ENCODE measurements around the gene TTC28.
"Not testable (repeated sequence)": the region's sequence is repeated elsewhere in the genome, so short reads cannot be mapped to it uniquely, and the experiment has no call there.

The TTC28 gene

DNA sequence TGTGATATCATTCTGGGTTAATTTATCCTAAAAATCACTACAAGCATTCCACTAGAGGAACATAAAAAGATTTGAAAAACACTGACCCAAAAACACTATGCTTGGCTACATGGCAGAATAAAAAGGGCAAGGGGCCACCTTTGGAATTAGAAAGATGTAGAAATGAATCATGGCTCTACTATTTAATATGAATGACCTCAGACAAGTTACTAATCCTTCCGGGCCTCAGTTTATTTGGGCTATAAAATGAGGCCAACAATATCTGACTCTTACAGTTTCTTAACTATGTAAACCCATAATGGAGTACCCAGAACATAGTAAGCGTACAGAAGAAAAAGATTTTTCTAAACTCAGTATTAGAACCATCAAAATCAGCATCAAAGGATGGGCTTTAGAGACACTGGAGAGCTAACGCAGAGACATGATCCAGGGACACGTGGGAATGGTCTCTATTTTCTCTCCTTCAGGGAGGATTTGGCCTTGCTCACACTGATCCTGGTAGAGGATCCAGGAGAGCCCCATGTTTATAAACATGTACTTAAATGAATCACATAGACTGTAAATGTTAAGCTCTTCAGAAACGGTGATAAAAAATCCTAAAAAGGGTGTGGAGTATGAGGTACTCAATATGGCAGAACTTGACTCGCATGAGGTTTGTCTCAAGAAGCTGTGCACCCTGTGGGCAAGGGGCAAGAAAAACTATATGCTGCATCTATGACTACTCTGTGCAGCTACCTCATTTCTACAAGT, 472.2 kb downstream of the TTC28 start:
- TF ChIP-seq JUND (IDR thresholded peaks at IDR 0.05; ENCODE audit: low read depth) = no peak
- DNase-seq (ENCODE audit: low read depth in 1 of 2, low spot score in 1 of 2) = no peak
- in situ Hi-C loops (cut with HindIII; ENCODE audit: low pct_unique_long_range_greater_than_20kb, low sequenced_read_pairs) = no loop called here

- DNase-seq (ENCODE audit: low read depth in 1 of 2, low spot score in 1 of 2) = no peak
- in situ Hi-C loops (cut with HindIII; ENCODE audit: low pct_unique_long_range_greater_than_20kb, low sequenced_read_pairs) = no loop called here
- no peak for TF ChIP-seq JUND (IDR thresholded peaks at IDR 0.05; ENCODE audit: low read depth)
Observed at GRCh38 chr22:28205926-28206325, 473.7 kb downstream of the TTC28 start.

- DNase-seq (ENCODE audit: low read depth in 1 of 2, low spot score in 1 of 2) = no peak
- in situ Hi-C loops (cut with HindIII; ENCODE audit: low pct_unique_long_range_greater_than_20kb, low sequenced_read_pairs) = no loop called here
- TF ChIP-seq JUND (IDR thresholded peaks at IDR 0.05; ENCODE audit: low read depth) = no peak
Observed at GRCh38 chr22:28204382-28204781, 475.3 kb downstream of the TTC28 start.

DNA sequence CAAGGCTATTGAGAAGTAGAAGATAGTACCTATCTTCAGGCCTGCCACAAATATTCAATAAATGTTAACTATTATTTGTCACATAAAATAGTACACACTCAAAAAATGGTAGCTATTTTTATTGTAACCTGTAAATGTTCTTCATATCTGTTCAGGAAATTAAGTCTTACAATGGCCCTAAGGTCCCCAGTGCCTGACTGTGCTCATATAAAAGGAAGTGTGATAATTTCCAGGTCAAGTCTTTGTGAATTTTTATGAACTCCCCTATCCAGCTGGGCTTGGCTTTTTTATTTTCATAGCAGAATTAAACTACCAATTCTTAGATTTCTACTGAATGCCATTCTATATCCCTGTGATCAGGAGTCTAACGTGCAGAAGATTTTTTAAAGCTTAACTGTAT, 476.4 kb downstream of the TTC28 start:
- no peak for DNase-seq (ENCODE audit: low read depth in 1 of 2, low spot score in 1 of 2)
- no peak for TF ChIP-seq JUND (IDR thresholded peaks at IDR 0.05; ENCODE audit: low read depth)
- in situ Hi-C loops (cut with HindIII; ENCODE audit: low pct_unique_long_range_greater_than_20kb, low sequenced_read_pairs) = no loop called here

- no peak for DNase-seq (ENCODE audit: low read depth in 1 of 2, low spot score in 1 of 2)
- TF ChIP-seq JUND (IDR thresholded peaks at IDR 0.05; ENCODE audit: low read depth) = no peak
- in situ Hi-C loops (cut with HindIII; ENCODE audit: low pct_unique_long_range_greater_than_20kb, low sequenced_read_pairs) = no loop called here
Observed at GRCh38 chr22:28198692-28199091, 480.9 kb downstream of the TTC28 start.

DNA sequence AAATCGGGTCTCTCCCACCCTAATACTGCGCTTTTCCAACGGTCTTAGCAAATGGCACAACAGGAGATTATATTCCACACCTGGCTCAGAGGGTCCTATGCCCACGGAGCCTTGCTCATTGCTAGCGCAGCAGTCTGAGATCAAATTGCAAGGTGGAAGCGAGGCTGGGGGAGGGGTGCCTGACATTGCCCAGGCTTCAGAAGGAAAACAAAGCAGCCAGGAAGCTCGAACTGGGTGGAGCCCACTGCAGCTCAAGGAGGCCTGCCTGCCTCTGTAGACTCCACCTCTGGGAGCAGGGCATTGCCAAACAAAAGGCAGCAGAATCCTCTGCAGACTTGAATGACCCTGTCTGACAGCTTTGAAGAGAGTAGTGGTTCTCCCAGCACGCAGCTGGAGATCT, 488.1 kb downstream of the TTC28 start:
- in situ Hi-C loops (cut with HindIII; ENCODE audit: low pct_unique_long_range_greater_than_20kb, low sequenced_read_pairs); DNase-seq (ENCODE audit: low read depth in 1 of 2, low spot score in 1 of 2): not testable (repeated sequence)

DNA sequence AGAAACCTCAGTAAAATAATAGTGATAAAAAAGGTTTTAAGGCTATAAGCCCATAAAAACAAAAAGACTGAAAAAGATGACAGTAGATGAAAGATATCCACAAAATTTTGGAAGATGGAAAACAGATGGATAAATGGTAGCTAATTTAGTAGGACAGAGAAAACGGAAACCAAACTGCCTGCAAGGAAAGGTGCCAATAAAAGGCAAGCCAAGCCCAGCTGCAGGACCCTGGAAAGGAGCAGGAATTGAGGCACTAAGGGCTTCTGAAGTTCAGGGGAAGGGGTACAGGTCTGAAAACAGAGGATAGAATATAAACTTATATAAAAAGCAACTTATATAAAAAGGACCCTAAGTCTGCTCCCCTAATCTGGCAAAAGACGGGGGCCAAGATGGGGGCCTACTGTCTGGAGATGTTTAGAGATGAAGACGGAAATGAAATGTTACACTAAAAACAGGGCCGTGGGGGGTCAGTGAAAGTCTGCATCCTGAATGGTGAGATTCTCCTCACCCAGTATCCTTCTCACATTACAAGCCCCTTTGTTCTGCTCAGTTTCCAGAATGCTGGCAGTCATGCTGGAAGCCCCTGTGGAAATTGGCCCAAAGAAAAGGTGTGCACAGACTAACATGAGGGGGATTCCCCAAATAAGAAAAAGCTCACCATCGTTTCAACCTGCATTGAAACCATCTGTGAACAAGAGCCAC, 491.3 kb downstream of the TTC28 start:
- no peak for DNase-seq (ENCODE audit: low read depth in 1 of 2, low spot score in 1 of 2)
- TF ChIP-seq JUND (IDR thresholded peaks at IDR 0.05; ENCODE audit: low read depth) = no peak
- in situ Hi-C loops (cut with HindIII; ENCODE audit: low pct_unique_long_range_greater_than_20kb, low sequenced_read_pairs) = no loop called here

DNA sequence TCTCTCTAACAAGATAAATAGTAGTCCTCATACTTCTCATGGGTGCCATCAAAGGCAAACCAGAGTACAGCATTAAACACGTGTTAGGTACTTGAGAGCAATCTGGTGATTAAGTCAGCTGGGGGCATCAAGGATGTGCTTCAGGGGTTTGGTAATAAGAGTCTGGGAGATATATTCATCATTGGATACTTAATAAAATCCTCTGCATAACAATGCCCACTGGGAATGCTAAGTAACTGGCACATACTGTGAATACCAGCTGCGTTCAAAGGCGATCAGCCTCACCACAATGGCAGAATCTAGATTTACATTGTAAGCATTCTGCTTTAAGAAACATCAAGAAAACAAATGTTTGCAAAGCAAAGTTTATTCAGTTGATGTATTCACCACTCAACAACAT, 492.0 kb downstream of the TTC28 start:
- no peak for TF ChIP-seq JUND (IDR thresholded peaks at IDR 0.05; ENCODE audit: low read depth)
- in situ Hi-C loops (cut with HindIII; ENCODE audit: low pct_unique_long_range_greater_than_20kb, low sequenced_read_pairs) = no loop called here
- no peak for DNase-seq (ENCODE audit: low read depth in 1 of 2, low spot score in 1 of 2)

DNA sequence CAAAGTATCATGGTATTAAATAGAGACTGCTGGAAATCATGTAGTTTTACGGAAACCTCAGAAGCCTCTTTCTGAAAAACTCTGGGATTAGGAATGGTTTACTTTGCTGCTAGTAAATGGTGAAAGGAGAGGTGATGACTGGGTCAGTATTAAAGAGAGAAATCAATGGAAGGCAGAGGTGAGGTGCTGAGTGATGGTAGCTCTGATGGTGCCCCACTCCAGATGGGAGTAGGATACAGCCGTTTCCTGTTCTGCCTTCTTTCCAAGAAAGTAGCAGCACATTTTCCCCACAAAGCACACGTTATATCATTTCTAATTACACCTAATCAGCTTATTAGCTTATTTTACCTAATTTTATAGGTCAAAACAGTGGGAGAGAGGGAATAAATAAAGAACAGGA, 493.0 kb downstream of the TTC28 start:
- in situ Hi-C loops (cut with HindIII; ENCODE audit: low pct_unique_long_range_greater_than_20kb, low sequenced_read_pairs) = no loop called here
- DNase-seq (ENCODE audit: low read depth in 1 of 2, low spot score in 1 of 2) = no peak
- TF ChIP-seq JUND (IDR thresholded peaks at IDR 0.05; ENCODE audit: low read depth) = no peak

DNA sequence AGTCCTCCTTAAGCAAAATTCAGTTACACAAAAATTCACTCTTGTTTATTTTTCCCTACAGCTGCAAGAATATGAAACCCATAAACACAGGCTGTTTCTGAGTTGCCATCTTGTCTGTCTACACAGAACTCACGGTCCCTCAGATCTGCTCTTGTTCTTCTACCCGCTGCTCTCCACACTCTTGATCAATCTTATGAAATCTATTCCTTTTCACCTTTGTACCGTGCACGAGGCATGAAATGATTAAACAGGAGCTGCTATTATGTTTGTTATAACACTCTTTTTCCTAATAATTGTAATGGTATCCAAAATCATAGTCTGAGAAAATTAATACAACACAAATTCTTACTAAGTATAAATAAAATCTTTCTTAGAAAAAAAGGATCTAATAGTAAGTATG, 494.5 kb downstream of the TTC28 start:
- in situ Hi-C loops (cut with HindIII; ENCODE audit: low pct_unique_long_range_greater_than_20kb, low sequenced_read_pairs) = no loop called here
- TF ChIP-seq JUND (IDR thresholded peaks at IDR 0.05; ENCODE audit: low read depth) = no peak
- DNase-seq (ENCODE audit: low read depth in 1 of 2, low spot score in 1 of 2) = no peak

DNA sequence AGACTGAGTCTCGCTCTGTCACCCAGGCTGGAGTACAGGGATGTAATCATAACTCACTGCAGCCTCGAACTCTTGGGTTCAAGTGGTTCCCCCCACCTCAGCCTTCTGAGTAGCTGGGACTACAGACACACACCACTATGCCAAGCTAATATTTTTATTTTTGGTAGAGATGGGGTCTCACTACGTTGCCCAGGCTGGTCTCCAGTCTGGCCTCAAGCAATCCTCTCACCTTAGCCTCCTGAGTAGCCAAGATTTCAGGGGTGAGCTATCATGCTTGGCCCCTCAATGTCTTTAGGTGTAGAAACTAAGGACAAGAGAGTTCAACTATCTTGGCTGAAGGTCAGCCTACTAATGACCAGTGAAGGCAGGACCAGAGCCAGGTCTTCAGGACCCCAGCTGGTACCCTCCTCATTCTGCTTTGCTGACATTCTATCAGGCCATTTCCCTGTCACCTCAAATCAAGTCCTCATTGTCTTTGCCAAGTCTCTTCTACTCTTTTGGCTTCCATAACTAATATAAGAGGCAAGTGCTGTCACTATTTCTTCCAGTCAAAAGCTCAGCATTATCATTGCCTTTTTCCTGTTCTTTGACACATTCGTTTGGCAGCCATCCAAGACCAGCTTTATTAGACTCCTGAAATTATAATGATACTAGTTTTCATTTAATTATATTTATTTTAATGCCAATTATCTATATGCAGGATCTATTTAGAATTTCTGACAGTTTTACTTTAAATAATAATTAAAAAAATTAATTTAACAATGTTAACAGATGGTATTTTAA, 496.4 kb downstream of the TTC28 start:
- no peak for DNase-seq (ENCODE audit: low read depth in 1 of 2, low spot score in 1 of 2)
- TF ChIP-seq JUND (IDR thresholded peaks at IDR 0.05; ENCODE audit: low read depth) = no peak
- in situ Hi-C loops (cut with HindIII; ENCODE audit: low pct_unique_long_range_greater_than_20kb, low sequenced_read_pairs) = no loop called here

GRCh38 chr22:28180804-28181731, 498.6 kb downstream of the TTC28 start:
- in situ Hi-C loops (cut with HindIII; ENCODE audit: low pct_unique_long_range_greater_than_20kb, low sequenced_read_pairs) = no loop called here
- no peak for TF ChIP-seq JUND (IDR thresholded peaks at IDR 0.05; ENCODE audit: low read depth)
- DNase-seq (ENCODE audit: low read depth in 1 of 2, low spot score in 1 of 2) = peak in 1 of 2 experiments; percentile 3
